H9 (cell line): Measurements from ENCODE around the gene SQSTM1. TPM values are rescaled to one million over a fixed set of nuclear protein-coding genes. Genes with fewer than 3 reads are reported as not detected.

Source experiments
- DNase-seq: peaks from one replicate; pipeline ENCODE4 v3.0.0-alpha.2; 2017
- H2AFZ ChIP-seq: one replicate; pipeline ENCODE4 v1.6.1; 2013; ENCODE audit warnings: mild to moderate bottlenecking, low read length, control low read depth, moderate library complexity
- H2AK5ac ChIP-seq: 2 replicates; pipeline ENCODE4 v1.6.1; 2013; ENCODE audit warnings: low read length, control low read depth, mixed read lengths; ENCODE audit not compliant: insufficient read length
- H2BK120ac ChIP-seq: one replicate; pipeline ENCODE4 v1.6.1; 2013; ENCODE audit warnings: low read depth, mild to moderate bottlenecking, low read length, control low read depth, inconsistent platforms; ENCODE audit not compliant: poor library complexity, severe bottlenecking
- H2BK12ac ChIP-seq: 2 replicates; pipeline ENCODE4 v1.6.1; 2013; ENCODE audit warnings: low read length, control low read depth, mixed read lengths, low read depth; ENCODE audit not compliant: insufficient read length
- H2BK15ac ChIP-seq: 2 replicates; pipeline ENCODE4 v1.6.1; 2013; ENCODE audit warnings: low read depth, low read length, control low read depth
- H2BK20ac ChIP-seq: one replicate; pipeline ENCODE4 v1.6.1; 2013; ENCODE audit warnings: low read depth, mild to moderate bottlenecking, low read length, control low read depth, inconsistent platforms; ENCODE audit not compliant: poor library complexity, severe bottlenecking
- H2BK5ac ChIP-seq: 2 replicates; pipeline ENCODE4 v1.6.1; 2013; ENCODE audit warnings: low read length, control low read depth, mixed read lengths; ENCODE audit not compliant: insufficient read length
- H3K14ac ChIP-seq: 2 replicates; pipeline ENCODE4 v1.6.1; 2013; ENCODE audit warnings: low read length, control low read depth; ENCODE audit not compliant: insufficient read depth
- H3K18ac ChIP-seq: 2 replicates; pipeline ENCODE4 v1.6.1; 2013; ENCODE audit warnings: low read depth, mild to moderate bottlenecking, mixed read lengths, low read length, control low read depth; ENCODE audit not compliant: insufficient read length
- H3K23ac ChIP-seq: 2 replicates; pipeline ENCODE4 v1.6.1; 2013; ENCODE audit warnings: low read length, control low read depth, mixed read lengths, low read depth; ENCODE audit not compliant: insufficient read length
- H3K23me2 ChIP-seq: 2 replicates; pipeline ENCODE4 v1.6.1; 2013; ENCODE audit warnings: low read depth, mild to moderate bottlenecking, mixed read lengths, low read length, control low read depth; ENCODE audit not compliant: insufficient read length, poor library complexity, severe bottlenecking
- H3K27ac ChIP-seq: 2 replicates; pipeline ENCODE4 v1.5.1; 2013; ENCODE audit warnings: low read length, control low read depth, mixed read lengths, low read depth; ENCODE audit not compliant: insufficient read length
- H3K27me3 ChIP-seq: 2 replicates; pipeline ENCODE4 v1.6.1; 2013; ENCODE audit warnings: low read length, control low read depth, inconsistent platforms; ENCODE audit not compliant: insufficient read depth
- H3K4ac ChIP-seq: 2 replicates; pipeline ENCODE4 v1.6.1; 2013; ENCODE audit warnings: low read depth, mild to moderate bottlenecking, control low read depth, inconsistent platforms, low read length, moderate library complexity
- H3K4me1 ChIP-seq: 2 replicates; pipeline ENCODE4 v1.6.1; 2013; ENCODE audit warnings: low read length, control low read depth, inconsistent platforms; ENCODE audit not compliant: insufficient read depth
- H3K4me2 ChIP-seq: 2 replicates; pipeline ENCODE4 v1.6.1; 2013; ENCODE audit warnings: low read length, control low read depth, mixed read lengths; ENCODE audit not compliant: insufficient read length, insufficient read depth
- H3K56ac ChIP-seq: 2 replicates; pipeline ENCODE4 v1.6.1; 2013; ENCODE audit warnings: low read depth, mild to moderate bottlenecking, mixed read lengths, low read length, control low read depth; ENCODE audit not compliant: insufficient read length
- H3K79me1 ChIP-seq: 2 replicates; pipeline ENCODE4 v1.6.1; 2013; ENCODE audit warnings: low read depth, mild to moderate bottlenecking, moderate library complexity, low read length, control low read depth, inconsistent platforms; ENCODE audit not compliant: insufficient read depth, poor library complexity, severe bottlenecking
- H3K79me2 ChIP-seq: 2 replicates; pipeline ENCODE4 v1.6.1; 2013; ENCODE audit warnings: low read length, control low read depth, inconsistent platforms; ENCODE audit not compliant: insufficient read depth
- H3K9ac ChIP-seq: 2 replicates; pipeline ENCODE4 v1.6.1; 2013; ENCODE audit warnings: low read length, control low read depth, mixed read lengths; ENCODE audit not compliant: insufficient read length; ENCODE audit errors: extremely low read depth
- H3K9me3 ChIP-seq: one replicate; pipeline ENCODE4 v1.6.1; 2013; ENCODE audit warnings: low read depth, low read length, inconsistent platforms; ENCODE audit not compliant: control insufficient read depth
- H3T11ph ChIP-seq: one replicate; pipeline ENCODE4 v1.6.1; 2013; ENCODE audit warnings: mild to moderate bottlenecking, low read length, control low read depth, inconsistent platforms
- H4K20me1 ChIP-seq: one replicate; pipeline ENCODE4 v1.6.1; 2013; ENCODE audit not compliant: control insufficient read depth, insufficient read length, insufficient read depth
- H4K5ac ChIP-seq: 2 replicates; pipeline ENCODE4 v1.6.1; 2013; ENCODE audit warnings: low read depth, mild to moderate bottlenecking, mixed read lengths, low read length, control low read depth; ENCODE audit not compliant: insufficient read length
- H4K8ac ChIP-seq: replicated peaks from 2 replicates; pipeline ENCODE4 v1.6.1; 2013; ENCODE audit warnings: low read length, control low read depth, mixed read lengths, low read depth; ENCODE audit not compliant: insufficient read length
- H4K91ac ChIP-seq: 2 replicates; pipeline ENCODE4 v1.6.1; 2013; ENCODE audit warnings: low read depth, mild to moderate bottlenecking, moderate library complexity, mixed read lengths, low read length, control low read depth; ENCODE audit not compliant: insufficient read length
- H3K27ac Mint-ChIP-seq, 3 experiments: 2 replicates in 2 of 3; 3 replicates in 1 of 3; pipeline ENCODE4 v1.8.0; 2020 to 2021; ENCODE audit warnings: mixed read lengths in 3 of 3, mild to moderate bottlenecking in 1 of 3, moderate library complexity in 1 of 3
- H3K27me3 Mint-ChIP-seq: 2 replicates; pipeline ENCODE4 v1.8.0; 2021; ENCODE audit warnings: low read depth, mild to moderate bottlenecking, moderate library complexity, mixed read lengths
- H3K36me3 Mint-ChIP-seq, 3 experiments: 2 replicates in 2 of 3; 3 replicates in 1 of 3; pipeline ENCODE4 v1.8.0; 2020 to 2021; ENCODE audit warnings: low read depth in 3 of 3, mixed read lengths in 3 of 3; ENCODE audit not compliant: insufficient read depth in 1 of 3
- H3K4me1 Mint-ChIP-seq, 2 experiments: 2 replicates each; pipeline ENCODE4 v1.8.0; 2020; ENCODE audit warnings: mixed read lengths in 2 of 2
- H3K4me3 Mint-ChIP-seq, 2 experiments: 2 replicates in 1 of 2; 3 replicates in 1 of 2; pipeline ENCODE4 v1.8.0; 2020 to 2021; ENCODE audit warnings: mild to moderate bottlenecking in 2 of 2, mixed read lengths in 2 of 2, moderate library complexity in 1 of 2
- H3K9me3 Mint-ChIP-seq, 2 experiments: 2 replicates in 1 of 2; 3 replicates in 1 of 2; pipeline ENCODE4 v1.8.0; 2020; ENCODE audit warnings: mild to moderate bottlenecking in 2 of 2, mixed read lengths in 2 of 2, moderate library complexity in 1 of 2
- WGBS: extraction: QIAGEN DNeasy Blood & Tissue Kit; methylation state at CpG from one replicate; pipeline ENCODE4 v1.1.7; 2013; ENCODE audit warnings: missing lambda C conversion rate, low lambda C conversion rate, mixed read lengths; ENCODE audit not compliant: insufficient read length; ENCODE audit errors: extremely low coverage; 5-methylcytosine and 5-hydroxymethylcytosine counted together
- total RNA-seq: library from RNA; stranded (reverse); gene quantifications from 2 replicates; pipeline ENCODE4 v1.2.1, GENCODE V29; 2021
- TF ChIP-seq, protein P1 (sequence below): fragments of 200-600 bp; sonication (generic); conservative IDR thresholded peaks from 3 replicates; pipeline ENCODE4 v1.8.0; 2021; ENCODE audit warnings: antibody characterized with exemption, mild to moderate bottlenecking

Gene SQSTM1
- total RNA-seq, 1 experiment from 2014 or later = 144 TPM

GRCh38 chr5:179837076-179838011 is 16.6 kb downstream of the SQSTM1 start:
- H3K9me3 ChIP-seq = no peaks in the 10 kb centered on the region
- no peak overlapping the region for H2BK5ac ChIP-seq
- no peak overlapping the region for H2BK15ac ChIP-seq
- H3K27ac ChIP-seq = no peak overlapping the region
- no peaks in the 10 kb centered on the region for H4K20me1 ChIP-seq
- H3K9me3 Mint-ChIP-seq = peaks cover 5 to 14% of the 10 kb centered on the region in 2 experiments; a peak in 3 of 5 replicates
- H3K4ac ChIP-seq = no peak overlapping the region
- H2BK12ac ChIP-seq = no peak overlapping the region
- no CpG with 5 or more reads among the region's 15 CpGs for WGBS
- no peaks in the 10 kb centered on the region; the same call in 1 of the 2 replicates for H3K27me3 Mint-ChIP-seq
- TF ChIP-seq, protein P1, sequence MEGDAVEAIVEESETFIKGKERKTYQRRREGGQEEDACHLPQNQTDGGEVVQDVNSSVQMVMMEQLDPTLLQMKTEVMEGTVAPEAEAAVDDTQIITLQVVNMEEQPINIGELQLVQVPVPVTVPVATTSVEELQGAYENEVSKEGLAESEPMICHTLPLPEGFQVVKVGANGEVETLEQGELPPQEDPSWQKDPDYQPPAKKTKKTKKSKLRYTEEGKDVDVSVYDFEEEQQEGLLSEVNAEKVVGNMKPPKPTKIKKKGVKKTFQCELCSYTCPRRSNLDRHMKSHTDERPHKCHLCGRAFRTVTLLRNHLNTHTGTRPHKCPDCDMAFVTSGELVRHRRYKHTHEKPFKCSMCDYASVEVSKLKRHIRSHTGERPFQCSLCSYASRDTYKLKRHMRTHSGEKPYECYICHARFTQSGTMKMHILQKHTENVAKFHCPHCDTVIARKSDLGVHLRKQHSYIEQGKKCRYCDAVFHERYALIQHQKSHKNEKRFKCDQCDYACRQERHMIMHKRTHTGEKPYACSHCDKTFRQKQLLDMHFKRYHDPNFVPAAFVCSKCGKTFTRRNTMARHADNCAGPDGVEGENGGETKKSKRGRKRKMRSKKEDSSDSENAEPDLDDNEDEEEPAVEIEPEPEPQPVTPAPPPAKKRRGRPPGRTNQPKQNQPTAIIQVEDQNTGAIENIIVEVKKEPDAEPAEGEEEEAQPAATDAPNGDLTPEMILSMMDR = no peak
- no peak overlapping the region for H2BK20ac ChIP-seq
- H3K36me3 Mint-ChIP-seq = peaks cover 54 to 90% (median 84%) of the 10 kb centered on the region in 3 experiments
- no peak overlapping the region for H3K4me2 ChIP-seq
- H3K79me2 ChIP-seq = no peaks in the 10 kb centered on the region
- H4K8ac ChIP-seq = no peak overlapping the region
- H3K23ac ChIP-seq = no peak overlapping the region
- no peaks in the 10 kb centered on the region for H3K27me3 ChIP-seq
- H3T11ph ChIP-seq = no peak overlapping the region
- H4K91ac ChIP-seq = no peak overlapping the region
- no peak overlapping the region for H3K4me3 Mint-ChIP-seq
- H3K79me1 ChIP-seq = no peaks in the 10 kb centered on the region
- no peak overlapping the region; a peak in 1 of 7 replicates for H3K27ac Mint-ChIP-seq
- no peak overlapping the region for H3K56ac ChIP-seq
- H2BK120ac ChIP-seq = no peak overlapping the region
- H3K4me1 ChIP-seq = no peaks in the 10 kb centered on the region
- H3K4me1 Mint-ChIP-seq = no peaks in the 10 kb centered on the region
- H2AFZ ChIP-seq = no peak overlapping the region
- no peak overlapping the region for H2AK5ac ChIP-seq
- no peak overlapping the region for H3K18ac ChIP-seq
- no peak overlapping the region for H3K14ac ChIP-seq
- H4K5ac ChIP-seq = no peak overlapping the region
- H3K9ac ChIP-seq = no peak overlapping the region
- DNase-seq = no peak
- H3K23me2 ChIP-seq = no peaks in the 10 kb centered on the region
